ENCODE measurements around the gene TLE2.
A peak's percentile ranks its signal among the peaks of the same experiment; 100 is the strongest.
"Not testable (repeated sequence)": the region's sequence is repeated elsewhere in the genome, so short reads cannot be mapped to it uniquely, and the experiment has no call there.

The TLE2 gene

DNA sequence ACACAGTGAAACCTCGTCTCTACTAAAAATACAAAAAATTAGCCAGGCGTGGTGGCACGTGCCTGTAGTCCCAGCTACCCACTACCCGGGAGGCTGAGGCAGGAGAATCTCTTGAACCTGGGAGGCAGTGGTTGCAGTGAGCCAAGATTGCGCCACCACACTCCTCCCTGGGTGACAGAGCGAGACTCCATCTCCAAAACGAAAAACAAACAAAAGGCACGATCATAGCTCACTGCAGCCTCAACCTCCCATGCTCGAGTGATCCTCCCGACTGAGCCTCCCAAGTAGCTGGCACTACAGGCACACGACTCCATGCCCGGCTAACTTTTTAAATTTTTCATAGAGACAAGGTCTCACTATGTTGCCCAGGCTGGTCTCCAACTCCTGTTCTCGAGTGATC, 17.0 kb downstream of the TLE2 start:
- DNase-seq: not testable (repeated sequence)

- DNase-seq: no peak
Measured at GRCh38 chr19:3010871-3011270, 18.2 kb downstream of the TLE2 start.

DNA sequence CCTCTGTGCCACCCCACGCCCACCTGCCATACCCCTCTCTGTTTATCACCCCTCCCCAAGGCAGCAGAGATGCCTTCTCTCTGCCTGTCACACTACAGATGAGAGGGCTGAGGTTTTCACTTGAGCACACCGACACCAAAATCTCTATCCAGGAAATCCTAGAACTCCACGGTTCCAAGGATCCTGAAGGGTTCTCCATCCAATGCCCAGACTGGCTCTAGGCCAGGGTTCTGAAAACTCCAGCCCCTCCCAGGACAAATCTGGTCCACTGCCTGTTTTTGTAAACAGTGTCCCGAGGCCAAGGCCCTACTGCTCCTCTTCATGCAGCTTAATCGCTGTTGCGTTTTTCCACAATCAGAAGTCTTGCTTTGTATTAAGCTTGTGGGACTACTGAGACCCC, 20.1 kb downstream of the TLE2 start:
- no peak for DNase-seq

GRCh38 chr19:3007975-3008374, 21.1 kb downstream of the TLE2 start:
- DNase-seq: no peak

GRCh38 chr19:3006075-3006767, 22.9 kb downstream of the TLE2 start:
- no peak for DNase-seq

- DNase-seq: no peak
Measured at GRCh38 chr19:3005345-3005744, 23.7 kb downstream of the TLE2 start.

DNA sequence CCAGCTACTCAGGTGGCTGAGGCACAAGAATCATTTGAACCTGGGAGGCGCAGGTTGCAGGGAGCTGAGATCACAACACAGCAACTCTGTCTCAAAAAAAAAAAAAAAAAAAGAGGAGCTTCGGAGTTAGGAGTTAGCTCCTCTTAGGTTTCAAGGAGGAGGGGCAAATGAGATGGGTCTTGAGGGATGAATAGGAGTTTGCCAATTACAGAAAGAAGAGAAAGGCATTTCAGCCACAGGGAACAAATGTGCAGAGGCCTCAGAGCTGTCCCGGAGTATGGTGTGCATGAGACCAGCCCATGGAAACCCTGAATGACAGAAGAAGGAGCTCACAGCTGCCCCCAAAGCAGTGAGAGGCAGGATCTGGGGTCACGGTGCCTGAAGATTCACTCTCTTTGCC, 24.6 kb downstream of the TLE2 start:
- no peak for DNase-seq

DNA sequence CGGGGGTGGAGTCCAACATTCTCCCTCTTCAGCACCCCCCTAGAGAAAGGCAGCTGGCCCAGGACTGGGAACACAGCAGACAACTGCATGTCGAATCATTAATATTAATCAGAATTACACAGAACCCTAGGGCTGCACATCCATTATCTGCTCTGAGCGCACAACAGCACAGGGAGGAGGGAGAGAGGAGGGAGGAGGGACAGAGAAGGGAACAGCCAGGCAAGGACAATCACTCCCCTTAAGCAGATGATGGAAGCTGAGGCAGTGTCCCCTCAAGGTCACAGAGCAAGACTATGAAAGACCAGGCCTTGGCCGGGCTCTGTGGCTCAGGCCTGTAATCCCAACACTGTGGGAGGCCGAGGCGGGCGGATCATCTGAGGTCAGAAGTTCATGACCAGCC, 26.0 kb downstream of the TLE2 start:
- DNase-seq: no peak

GRCh38 chr19:3001235-3001800, 27.8 kb downstream of the TLE2 start:
- no peak for DNase-seq

GRCh38 chr19:2998642-2999041, 30.4 kb downstream of the TLE2 start:
- no peak for DNase-seq

DNA sequence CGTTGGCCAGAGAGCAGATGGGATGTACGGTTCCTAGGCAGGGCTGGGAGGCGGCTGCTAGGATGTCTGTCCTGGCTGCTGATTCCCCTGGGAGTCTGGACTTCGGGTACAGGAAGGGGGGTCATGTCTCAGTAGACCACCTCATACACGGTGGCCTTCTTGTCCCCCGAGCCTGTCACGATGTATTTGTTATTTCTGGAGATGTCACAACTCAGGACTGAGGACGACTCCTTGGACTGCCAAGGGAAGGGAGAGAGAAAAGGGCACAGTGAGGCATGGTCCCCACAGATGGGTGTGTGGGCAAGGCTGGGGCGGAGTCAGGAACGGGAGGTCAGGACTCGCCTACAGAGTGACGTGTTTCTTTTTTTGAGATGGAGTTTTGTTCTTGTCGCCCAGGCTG, 31.4 kb downstream of the TLE2 start:
- DNase-seq: no peak

DNA sequence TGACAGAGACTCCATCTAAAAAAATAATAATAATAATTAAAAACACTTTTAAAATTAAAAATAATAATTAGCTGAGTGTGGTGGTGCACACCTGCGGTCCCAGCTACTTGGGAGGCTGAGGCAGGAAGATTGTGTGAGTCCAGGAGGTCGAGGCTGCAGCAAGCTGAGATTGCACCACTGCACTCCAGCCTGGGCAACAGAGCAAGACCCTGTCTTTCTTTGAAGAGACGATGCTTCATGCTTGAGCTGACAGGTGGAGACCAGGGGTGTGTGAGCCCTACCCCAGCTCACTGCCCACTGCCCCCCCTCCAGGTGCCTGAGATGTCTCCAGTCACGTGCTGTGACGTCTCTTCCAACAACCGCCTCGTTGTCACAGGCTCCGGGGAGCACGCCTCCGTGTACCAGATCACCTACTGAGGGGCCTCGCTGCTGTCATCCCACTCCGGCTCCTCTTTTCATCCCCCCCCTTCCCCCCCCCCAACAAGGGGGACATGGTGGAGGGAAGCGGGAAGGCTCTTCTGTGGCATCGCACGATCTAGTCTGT, 34.4 kb downstream of the TLE2 start:
- no peak for DNase-seq

DNA sequence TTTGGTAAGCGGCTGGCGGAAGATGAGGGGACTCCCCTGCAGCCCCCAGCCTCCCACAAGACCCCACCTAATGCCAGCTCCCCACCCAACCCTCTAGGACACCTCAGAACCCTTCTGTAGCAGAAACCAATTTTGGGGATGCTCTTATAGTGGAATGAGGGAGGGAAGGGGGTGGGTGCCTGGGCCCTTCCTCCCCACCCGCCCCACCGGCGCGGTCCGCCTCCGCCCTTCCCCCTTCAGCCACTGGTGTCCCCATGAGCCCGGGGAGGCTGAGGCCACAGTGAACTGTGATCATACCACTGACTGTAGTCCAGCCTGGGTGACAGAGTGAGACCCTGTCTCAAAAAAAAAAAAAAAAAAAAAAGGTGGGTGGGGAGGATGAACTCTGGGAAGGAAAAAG, 35.5 kb downstream of the TLE2 start:
- no peak for DNase-seq

DNA sequence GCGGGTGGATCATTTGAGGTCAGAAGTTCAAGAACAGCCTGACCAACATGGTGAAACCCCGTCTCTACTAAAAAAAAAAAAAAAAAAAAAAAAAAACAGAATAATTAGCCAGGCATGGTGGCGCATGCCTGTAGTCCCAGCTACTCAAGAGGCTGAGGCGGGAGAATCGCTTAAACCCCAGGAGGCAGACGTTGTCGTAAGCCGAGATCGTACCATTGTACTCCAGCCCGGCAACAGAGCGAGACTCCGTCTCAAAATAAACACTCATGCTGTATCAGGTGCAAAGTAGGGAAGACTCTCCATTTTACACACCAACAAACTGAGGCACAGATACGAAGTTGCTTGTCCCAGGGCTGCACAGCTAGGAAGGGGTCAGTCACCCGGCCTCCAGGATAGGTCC, 36.1 kb downstream of the TLE2 start:
- DNase-seq: no peak

GRCh38 chr19:2992333-2992732, 36.7 kb downstream of the TLE2 start:
- DNase-seq: not testable (repeated sequence)

DNA sequence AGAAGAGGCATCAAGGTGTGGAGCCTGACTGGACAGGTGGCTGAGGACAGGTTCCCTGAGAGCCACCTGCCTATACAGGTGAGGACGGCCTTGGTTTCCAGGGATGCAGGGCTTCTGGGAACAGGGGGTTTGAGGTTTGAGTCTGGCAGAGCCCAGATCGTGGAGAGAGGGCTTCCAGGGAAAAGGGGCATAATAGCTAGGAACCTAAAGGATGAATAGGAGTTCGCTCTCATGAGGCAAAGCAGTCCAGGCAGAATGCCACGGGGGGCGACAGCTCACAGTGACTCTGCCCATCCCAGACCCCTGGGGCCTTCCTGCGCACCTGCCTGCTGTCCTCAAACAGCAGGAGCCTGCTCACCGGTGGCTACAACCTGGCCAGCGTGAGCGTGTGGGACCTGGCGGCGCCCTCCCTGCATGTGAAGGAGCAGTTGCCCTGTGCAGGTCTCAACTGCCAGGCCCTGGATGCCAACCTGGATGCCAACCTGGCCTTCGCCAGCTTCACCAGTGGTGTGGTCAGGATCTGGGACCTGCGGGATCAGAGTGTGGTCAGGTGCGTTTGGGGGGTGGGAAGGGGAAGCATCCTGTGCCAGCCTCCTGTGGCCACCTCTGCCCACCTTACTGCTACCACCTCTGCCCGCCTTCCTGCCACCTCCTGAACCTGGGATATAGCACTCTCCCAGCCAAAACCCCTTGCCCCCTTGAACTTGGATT, 39.7 kb downstream of the TLE2 start:
- no peak for DNase-seq

DNA sequence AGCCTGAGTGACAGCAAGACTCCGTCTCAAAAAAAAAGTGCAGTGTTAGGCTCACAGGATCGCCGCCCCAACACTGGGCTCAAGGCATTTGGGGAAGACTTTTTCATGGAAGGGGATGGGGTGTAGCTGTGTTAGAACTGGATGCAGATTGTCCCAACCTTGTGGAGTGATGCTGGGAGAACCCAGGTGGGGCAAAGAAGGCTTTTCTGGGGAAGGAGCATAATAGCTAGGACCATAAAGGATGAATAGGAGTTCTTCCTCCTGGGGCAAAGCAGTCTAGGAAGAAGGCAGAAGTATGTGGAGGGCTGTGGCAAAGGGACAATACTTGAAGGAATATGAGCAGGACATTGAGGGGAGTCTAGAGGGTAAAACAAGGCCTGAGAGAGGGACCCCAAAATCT, 40.5 kb downstream of the TLE2 start:
- DNase-seq: no peak

DNA sequence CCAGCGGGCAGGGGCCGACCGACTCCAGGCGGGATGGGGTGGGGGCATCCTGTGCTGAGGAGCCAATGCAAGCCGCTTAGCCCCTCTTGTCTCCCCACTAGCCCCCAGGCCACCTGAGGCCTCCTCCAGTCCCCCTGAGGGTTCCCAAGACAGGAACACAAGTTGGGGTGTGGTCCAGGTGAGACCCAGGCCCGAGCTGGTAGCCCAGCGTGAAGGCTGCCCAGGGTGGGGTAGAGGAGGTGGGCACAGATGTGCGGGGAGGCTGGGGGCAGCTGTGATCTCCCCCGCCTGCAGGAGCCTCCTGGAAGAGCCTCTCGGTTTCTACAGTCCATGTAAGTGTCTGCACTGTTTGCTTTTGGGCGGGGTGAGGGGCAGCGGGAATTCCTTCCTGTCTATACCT, 41.3 kb downstream of the TLE2 start:
- no peak for DNase-seq

GRCh38 chr19:2986951-2987524, 42.0 kb downstream of the TLE2 start:
- no peak for DNase-seq

GRCh38 chr19:2984215-2984528, 44.9 kb downstream of the TLE2 start:
- no peak for DNase-seq

- no peak for DNase-seq
Measured at GRCh38 chr19:2983351-2984214, 45.5 kb downstream of the TLE2 start.

DNA sequence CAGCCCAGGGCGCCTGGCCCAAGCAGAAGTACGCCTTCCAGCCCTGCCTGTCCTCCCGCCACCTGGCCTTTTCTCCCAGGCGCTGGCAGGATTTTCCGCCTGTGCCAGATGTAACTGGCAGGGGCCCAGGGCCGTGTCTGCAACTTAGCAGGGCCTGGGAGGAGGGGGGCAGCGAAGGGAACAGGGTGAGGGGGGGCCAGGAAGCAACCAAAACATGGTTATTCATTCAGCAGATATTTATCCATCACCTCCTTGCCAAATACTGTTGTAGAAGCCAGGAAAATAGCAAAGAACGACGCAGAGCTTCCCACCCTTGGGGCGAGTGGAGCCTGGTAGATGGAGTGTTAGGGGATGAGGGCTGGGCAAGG, 46.1 kb downstream of the TLE2 start:
- DNase-seq: peak; percentile 55

DNA sequence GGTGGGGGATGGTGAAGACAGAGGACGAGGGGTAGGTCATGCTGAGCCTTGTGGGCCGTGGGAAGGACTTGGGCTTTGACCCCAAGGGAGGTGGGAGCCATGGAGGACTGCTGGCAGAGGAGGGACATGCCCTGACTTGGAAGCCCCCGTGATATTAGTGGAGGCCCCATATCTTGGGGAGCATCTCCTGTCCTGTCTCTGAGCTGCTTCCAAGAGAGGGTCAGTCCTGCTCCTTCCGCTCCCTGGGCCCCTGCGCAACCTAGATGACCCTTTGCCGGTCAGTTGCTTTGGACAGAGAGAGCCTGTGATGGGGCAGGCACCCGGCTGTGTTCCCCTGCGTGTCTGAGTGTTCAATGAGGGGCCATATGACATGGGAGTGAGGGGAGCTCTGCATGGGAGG, 46.5 kb downstream of the TLE2 start:
- no peak for DNase-seq
